GM20000 (cell line): ENCODE data around the gene TBCEL.
"Not testable (repeated sequence)": the region's sequence is repeated elsewhere in the genome, so short reads cannot be mapped to it uniquely, and the experiment has no call there.

Experiments
- DNase-seq: peaks from one replicate; pipeline ENCODE4 v3.0.0; 2012; ENCODE audit warnings: low spot score
- TF ChIP-seq, protein P1 (sequence below): IDR thresholded peaks from 2 replicates; pipeline ENCODE4 v1.5.1; 2012; ENCODE audit warnings: mild to moderate bottlenecking, control low read depth; ENCODE audit errors: extremely low read depth, missing control alignments

TBCEL gene

DNA sequence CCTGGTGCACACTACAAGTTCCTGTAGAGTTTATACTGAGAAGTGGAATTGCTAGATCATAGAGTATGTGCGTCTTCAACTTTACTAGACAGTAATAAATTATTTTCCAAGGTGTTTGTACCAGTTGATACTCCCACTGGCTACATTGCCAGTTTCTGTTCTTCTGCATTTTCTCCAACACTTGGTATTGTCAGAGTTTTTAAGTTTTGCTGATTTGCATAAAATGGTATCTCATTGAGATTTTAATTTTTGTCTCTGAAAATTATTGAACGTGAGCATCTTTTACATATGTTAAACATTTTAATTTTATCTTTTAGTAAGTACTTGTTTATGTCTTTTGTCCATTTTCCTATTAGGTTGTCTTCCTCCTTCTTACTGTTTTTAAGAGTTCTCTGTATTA lies 7.3 kb downstream of the TBCEL start:
- TF ChIP-seq, protein P1, sequence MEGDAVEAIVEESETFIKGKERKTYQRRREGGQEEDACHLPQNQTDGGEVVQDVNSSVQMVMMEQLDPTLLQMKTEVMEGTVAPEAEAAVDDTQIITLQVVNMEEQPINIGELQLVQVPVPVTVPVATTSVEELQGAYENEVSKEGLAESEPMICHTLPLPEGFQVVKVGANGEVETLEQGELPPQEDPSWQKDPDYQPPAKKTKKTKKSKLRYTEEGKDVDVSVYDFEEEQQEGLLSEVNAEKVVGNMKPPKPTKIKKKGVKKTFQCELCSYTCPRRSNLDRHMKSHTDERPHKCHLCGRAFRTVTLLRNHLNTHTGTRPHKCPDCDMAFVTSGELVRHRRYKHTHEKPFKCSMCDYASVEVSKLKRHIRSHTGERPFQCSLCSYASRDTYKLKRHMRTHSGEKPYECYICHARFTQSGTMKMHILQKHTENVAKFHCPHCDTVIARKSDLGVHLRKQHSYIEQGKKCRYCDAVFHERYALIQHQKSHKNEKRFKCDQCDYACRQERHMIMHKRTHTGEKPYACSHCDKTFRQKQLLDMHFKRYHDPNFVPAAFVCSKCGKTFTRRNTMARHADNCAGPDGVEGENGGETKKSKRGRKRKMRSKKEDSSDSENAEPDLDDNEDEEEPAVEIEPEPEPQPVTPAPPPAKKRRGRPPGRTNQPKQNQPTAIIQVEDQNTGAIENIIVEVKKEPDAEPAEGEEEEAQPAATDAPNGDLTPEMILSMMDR = no peak
- DNase-seq = no peak

DNA sequence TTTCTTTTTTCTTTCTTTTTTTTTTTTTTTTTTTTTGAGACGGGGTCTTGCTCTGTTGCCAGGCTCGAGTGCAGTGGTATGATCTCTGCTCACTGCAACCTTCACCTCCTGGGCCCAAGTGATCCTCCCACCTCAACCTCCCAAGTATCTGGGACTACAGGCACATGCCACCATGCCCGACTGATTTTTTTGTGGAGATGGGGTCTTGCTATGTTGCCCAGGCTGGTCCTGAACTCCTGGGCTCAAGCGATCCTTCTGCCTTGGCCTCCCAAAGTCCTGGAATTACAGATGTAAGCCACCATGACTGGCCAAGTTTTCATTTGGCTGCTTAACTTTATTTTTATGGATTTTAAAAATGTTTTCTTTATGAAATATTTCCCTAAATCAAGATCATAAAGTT lies 7.7 kb downstream of the TBCEL start:
- not testable (repeated sequence) for DNase-seq

DNA sequence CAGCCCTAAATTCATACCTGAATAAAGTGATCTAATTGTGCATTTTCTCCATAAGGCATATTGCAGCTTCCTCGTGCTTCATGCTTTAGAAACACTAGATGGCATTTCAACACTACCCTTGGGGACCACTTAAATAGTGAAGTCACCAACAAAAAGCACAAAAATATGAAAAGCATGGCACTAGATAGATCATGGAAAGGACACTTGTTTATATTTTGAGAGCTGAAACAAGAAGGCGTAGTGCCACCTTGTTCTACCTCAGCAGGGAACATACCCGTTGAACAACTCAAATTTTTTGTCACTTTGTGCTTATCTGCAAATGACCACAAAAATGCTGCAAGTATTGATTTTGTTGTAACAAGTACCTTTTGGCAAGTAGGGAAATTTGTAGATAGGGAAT lies 8.6 kb downstream of the TBCEL start:
- TF ChIP-seq, protein P1 = no peak
- no peak for DNase-seq

DNA sequence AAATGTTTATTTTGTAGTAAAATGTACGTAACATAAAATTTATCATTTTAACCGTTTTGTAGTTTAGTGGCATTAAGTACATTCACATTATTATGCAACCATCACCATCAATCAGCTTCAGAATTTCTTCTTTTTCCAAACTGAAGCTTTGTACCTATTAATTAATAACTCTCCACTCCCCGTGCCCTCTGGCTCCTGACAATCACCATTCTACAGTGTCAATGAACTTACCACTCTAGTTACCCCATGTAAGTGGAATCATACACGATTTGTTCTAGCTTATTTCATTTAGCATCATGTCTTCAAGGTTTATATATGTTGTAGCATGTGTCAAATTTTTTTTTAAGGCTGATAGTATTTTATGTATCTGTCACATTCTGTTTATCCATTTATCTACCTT lies 9.7 kb downstream of the TBCEL start:
- TF ChIP-seq, protein P1 = no peak
- DNase-seq = no peak

DNA sequence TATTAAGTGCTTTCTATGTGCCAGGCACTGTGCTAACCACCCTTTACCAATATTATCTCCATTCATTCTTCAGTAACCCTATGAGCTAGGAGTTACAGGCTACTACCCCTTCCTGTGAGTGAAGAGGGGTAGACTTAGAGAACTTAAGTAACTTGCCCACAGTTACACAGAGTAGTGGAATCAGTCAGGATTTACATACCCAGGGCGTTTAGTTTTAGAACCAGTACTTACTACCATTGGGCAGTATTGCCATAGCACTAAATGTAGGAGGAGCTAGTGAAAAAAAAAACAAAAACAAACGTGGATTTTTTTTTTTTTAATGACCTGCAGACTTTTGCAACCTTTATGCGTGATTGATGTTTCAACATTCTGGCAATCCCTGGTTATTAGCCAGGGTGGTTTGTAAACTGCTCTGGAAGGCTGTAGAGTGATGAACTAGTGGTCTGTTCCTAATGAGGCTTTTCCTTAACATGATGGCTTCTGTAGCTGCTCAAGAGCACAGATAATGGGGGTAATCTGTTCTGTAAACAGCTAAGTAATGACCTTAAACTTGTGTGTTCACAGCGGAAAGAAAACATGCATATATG lies 11.4 kb downstream of the TBCEL start:
- TF ChIP-seq, protein P1 = no peak
- DNase-seq = no peak

DNA sequence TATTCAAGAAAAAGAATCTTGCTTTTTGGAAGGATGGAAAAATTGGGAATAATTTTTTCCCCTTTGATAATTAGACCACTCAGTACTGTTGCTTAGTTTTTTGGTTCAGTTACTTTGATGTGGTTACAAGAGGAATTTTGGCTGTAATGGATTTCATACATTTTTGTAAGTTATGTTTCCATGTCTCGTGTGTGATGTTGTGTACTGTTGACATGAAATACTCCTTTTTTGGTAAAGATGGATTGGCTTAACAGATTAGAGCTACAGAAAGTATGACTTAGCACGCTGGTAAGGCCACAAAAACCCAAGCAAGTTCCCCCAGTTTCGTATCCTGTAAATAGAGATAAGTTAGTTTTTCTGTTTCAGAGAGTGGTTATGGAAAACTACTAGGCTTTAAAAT lies 11.9 kb downstream of the TBCEL start:
- DNase-seq = no peak
- TF ChIP-seq, protein P1 = no peak

DNA sequence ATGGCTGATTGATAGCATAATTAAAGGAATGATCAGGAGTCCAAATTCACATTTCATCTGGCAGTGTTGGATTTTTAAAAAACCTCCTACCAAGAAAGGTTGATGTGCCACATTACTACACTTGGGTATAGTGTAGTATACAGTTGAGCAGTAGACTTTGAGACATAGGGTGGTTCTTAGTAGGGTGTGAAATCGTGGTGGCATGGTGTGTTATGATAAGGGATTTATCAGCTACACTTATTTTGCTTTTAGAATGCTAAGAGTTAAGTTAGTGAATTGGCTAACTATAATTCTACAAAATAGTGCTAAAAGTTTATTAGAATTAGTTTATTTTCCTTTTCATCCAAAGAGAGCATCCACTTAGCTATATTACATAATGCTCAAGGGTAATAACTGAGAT lies 13.1 kb downstream of the TBCEL start:
- TF ChIP-seq, protein P1 = no peak
- no peak for DNase-seq

DNA sequence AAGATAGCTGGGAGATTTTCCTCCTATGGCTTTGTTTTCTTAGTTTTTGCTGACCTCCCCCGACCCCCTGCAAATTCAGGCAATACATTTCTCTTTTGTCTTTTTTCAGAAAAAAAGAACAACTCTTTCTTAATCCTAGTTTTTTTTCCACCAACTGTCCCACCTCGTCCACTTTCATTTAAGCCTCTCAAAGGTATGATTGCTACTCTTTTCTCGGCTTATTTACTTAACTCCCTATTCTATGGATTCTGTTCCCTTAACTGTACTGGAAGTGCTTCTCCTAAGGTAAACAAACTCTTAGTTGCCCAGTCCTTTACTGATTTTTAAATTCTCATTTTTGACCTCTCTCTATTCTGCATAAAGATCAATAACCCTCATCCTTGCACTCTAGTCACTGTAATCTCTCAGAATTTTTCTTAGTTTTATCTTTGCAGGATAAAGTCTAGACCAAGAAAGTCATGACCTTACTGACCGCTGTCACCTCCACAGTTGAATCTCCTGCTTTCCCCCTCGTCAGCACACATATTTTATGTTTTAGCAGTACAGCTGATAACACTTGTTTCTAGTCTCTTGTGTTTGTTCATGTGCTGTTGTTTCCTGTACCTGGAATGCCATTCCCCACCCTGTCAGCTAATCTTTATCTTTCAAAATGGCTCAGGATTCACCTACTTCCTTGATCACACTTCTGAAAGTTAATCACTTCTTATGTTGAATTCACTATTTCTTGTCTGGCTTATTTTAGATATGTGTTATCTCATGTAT lies 14.9 kb downstream of the TBCEL start:
- TF ChIP-seq, protein P1 = no peak
- no peak for DNase-seq
